LNCaP clone FGC (cell line): Measurements from ENCODE around the gene CD99L2.

ENCODE experiments used
- DNase-seq: peaks from one replicate; pipeline ENCODE4 v3.0.0-alpha.2; 2011; ENCODE audit warnings: low read depth
- H3K4me3 ChIP-seq: 2 replicates; pipeline ENCODE4 v1.5.1; 2011; ENCODE audit warnings: mild to moderate bottlenecking, low read depth, low read length, control low read depth
- TF ChIP-seq, protein P1 (sequence below): IDR thresholded peaks from 2 replicates; pipeline ENCODE4 v1.5.1; 2012; ENCODE audit warnings: mild to moderate bottlenecking; ENCODE audit not compliant: control insufficient read depth, insufficient read depth; ENCODE audit errors: extremely low read depth

CD99L2 gene

DNA sequence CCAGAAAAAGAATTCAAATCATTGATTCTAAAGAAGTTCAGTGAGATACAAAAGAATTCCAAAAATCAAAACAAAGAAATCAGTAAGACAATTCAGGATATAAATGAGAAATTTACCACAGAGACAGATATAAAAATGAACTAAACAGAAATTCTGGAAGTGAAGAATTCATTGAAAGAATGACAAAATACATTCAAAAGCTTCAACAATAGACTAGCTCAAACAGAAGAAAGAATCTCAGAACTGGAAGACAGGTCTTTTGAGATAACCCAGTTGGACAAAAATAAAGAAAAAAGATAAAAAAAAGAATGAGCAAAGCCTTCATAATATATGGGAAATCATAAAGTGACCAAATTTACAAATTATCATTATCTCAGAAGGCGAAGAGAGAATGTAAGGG, 41.7 kb downstream of the CD99L2 start:
- H3K4me3 ChIP-seq: no peak overlapping the region
- TF ChIP-seq, protein P1, sequence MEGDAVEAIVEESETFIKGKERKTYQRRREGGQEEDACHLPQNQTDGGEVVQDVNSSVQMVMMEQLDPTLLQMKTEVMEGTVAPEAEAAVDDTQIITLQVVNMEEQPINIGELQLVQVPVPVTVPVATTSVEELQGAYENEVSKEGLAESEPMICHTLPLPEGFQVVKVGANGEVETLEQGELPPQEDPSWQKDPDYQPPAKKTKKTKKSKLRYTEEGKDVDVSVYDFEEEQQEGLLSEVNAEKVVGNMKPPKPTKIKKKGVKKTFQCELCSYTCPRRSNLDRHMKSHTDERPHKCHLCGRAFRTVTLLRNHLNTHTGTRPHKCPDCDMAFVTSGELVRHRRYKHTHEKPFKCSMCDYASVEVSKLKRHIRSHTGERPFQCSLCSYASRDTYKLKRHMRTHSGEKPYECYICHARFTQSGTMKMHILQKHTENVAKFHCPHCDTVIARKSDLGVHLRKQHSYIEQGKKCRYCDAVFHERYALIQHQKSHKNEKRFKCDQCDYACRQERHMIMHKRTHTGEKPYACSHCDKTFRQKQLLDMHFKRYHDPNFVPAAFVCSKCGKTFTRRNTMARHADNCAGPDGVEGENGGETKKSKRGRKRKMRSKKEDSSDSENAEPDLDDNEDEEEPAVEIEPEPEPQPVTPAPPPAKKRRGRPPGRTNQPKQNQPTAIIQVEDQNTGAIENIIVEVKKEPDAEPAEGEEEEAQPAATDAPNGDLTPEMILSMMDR: no peak
- no peak for DNase-seq

DNA sequence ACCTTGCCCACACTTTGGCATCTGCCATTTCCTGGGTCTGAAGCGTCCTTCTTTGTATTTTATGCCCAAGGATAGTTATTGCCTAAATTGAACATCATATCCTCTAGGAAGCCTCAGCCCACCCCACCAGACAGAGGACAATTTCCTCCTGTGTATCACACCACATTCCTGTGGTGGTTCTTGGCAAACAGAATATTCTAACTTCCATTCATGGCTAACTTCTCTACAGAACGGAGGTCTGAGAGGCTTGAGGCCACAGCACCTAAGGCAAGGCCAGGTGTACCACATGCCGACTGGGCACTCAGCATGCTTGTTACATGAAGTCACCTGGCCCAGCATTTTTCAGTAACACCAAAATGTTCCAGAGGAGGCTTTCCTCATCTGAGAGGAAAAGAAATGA, 42.4 kb downstream of the CD99L2 start:
- DNase-seq: no peak
- no peak overlapping the region for H3K4me3 ChIP-seq
- TF ChIP-seq, protein P1: no peak

GRCh38 chrX:150854856-150855255, 43.6 kb downstream of the CD99L2 start:
- TF ChIP-seq, protein P1: no peak
- DNase-seq: no peak
- H3K4me3 ChIP-seq: no peak overlapping the region

DNA sequence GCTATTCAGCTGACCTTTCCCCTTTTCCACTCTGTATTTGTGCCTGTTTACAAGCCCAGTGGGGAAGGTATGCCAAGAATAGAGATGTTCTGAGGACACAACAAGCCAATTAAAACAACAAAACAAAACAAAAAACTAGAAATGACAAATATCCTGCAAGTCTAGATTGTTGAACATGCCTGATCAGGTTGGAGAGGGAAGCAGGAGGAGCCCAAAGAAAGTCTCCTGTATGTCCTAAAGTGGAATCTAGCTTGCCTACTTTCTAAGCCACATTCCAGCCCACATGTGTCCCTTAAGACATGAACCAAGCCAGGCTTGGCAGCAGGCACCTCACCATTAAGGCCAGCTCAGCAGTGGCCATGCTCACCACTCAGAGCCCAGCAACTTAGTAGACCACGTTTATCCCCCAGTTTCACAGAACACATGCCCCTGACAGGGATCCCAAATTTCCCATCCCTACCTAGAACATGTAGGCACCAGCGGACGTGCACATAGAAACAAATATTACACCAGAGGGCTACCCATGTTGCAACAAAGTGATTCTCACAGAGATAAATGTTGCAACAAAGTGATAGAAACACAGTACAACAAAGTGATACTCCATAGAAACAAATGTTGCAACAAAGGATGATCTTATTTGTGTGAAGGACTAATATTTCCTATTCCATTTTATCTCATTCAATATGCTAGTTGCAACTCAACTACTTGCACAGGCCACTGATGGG, 48.3 kb downstream of the CD99L2 start:
- DNase-seq: no peak
- no peak overlapping the region for H3K4me3 ChIP-seq
- TF ChIP-seq, protein P1: no peak

DNA sequence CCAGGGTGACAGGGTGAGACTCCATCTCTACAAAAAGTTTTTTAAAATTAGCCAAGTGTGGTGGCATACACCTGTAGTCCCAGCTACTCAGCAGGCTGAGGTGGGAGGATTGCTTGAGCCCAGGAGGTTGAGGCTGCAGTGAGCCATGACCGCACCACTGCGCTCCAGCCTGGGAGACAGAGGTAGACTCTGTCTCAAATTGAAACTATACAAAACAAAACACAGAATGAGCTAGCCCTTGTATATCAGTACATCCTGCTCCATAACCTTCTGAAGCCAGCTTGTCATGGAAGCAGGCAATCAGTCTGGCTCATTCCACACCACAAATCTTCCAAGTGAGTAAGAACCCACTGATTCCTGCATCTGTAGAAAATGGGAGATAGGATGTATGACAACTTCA, 49.0 kb downstream of the CD99L2 start:
- no peak for DNase-seq
- TF ChIP-seq, protein P1: no peak
- H3K4me3 ChIP-seq: no peak overlapping the region

DNA sequence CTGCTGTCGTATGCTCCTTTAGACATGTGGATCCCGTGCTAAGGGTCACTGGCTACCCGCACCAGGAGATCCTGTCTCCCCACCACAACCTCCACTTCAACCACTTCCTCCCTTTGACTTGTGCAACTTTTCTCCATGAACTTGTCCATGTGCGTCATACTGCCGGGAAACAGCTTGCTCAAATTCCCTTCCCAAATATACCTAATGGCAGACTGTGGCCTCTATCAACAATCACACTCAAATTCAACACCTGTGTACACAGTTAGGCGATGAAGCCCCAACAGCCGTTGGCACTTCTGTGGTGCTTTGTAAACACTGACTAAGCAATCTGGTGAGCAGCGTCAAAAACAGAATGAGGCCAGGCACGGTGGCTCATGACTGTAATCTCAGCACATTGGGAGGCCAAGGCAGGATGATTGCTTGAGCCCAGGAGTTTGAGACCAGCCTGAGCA, 49.5 kb downstream of the CD99L2 start:
- H3K4me3 ChIP-seq: no peak overlapping the region
- TF ChIP-seq, protein P1: no peak
- DNase-seq: peak; percentile 79

DNA sequence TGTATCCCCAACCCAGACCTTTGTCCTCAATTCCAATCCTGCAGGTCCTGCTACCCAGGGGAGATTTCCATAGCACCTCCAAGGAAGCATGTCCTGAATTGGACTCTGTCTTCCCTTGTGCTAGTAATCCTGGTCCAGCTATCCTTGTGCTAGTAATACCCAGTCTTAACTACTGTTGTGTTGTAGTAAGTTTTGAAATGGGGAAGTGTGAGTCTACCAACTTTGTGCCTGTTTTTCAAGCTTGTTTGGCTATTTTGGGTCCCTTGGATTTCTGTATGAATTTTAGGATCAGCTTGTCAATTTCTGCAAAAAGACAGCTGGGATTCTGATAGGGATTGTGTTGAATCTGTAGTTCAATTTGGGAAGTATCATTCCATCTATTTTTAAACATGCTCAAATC, 51.4 kb downstream of the CD99L2 start:
- no peak overlapping the region for H3K4me3 ChIP-seq
- DNase-seq: no peak

More for the DNA sequence above, 51.4 kb downstream of the CD99L2 start:
- TF ChIP-seq, protein P1: no peak
